H54 (cell line): Measurements from ENCODE around the gene ANKRD33.

Experiments
- DNase-seq: peaks from one replicate; pipeline ENCODE4 v3.0.0; 2011; ENCODE audit warnings: low spot score, mixed read lengths; ENCODE audit not compliant: insufficient read length
- FAIRE-seq: peaks from 3 replicates; lab custom pipeline; 2011; peaks lifted over from hg19 to GRCh38; lab: Jason Lieb, UNC
- POLR2A ChIP-seq: IDR thresholded peaks from 2 replicates; pipeline ENCODE4 v1.6.1; 2011; ENCODE audit warnings: low read depth, mild to moderate bottlenecking, low read length

Gene ANKRD33

GRCh38 chr12:51890511-51891171 is 2.7 kb downstream of the ANKRD33 start:
- TF ChIP-seq POLR2A = no peak
- DNase-seq (no peak), FAIRE-seq (no peak)

DNA sequence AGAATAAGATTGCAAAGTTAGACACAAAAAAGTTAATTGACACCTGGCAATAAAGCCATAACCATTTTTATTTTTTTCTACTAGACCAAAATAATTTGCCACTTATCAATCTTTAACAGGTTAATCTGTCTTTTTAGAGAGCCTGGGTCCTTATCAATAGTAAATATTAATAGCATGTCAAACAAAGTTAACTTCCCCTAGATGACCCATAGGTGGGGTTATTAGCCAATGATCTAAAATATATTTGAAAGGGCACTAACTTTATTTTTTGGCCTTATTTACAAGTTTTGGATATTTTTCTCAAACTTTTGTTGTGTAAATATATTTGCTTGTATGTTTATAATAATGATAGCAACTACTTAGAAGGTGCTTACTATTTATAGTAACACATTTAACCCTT is 3.9 kb downstream of the ANKRD33 start:
- FAIRE-seq (no peak), DNase-seq (no peak)
- TF ChIP-seq POLR2A = no peak

GRCh38 chr12:51893786-51894185 is 5.9 kb downstream of the ANKRD33 start:
- FAIRE-seq = no peak
- no peak for DNase-seq
- no peak for TF ChIP-seq POLR2A

DNA sequence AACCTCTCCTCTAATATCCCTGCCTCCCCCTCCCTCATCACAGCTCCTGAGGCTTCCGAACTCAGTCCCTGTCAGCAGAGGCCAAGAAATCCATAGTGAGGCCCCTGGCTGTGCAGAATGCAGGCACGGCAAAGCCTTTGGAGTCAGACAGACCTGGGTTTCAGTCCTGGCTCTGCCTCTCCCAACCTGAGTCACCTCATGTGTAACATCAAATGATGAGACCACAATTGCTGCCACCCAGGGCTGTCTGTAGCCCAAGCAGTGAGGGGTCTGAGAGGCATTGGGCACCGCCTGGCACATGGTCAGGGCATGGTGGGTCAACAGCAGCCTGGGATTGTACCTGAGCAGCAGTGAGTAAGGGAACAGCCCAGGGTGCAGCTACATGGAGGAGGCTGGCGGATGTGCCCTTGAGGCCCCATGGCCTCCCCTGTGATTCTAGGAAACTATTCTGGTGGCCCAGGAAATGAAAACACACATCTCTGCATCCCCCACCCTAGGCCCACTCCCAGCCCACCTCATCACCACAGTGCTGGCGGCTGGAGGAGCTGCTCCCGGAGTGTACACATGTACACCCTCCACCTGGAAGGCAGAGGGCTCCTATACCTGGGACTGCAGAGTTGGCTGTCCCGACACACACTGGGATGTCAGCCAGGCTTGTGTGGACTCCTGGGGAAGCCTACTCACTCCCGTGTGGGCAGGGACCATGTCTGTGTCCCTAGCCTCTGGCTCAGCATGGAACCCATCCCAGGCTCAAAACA is 7.7 kb downstream of the ANKRD33 start:
- DNase-seq (no peak), FAIRE-seq (no peak)
- no peak for TF ChIP-seq POLR2A

DNA sequence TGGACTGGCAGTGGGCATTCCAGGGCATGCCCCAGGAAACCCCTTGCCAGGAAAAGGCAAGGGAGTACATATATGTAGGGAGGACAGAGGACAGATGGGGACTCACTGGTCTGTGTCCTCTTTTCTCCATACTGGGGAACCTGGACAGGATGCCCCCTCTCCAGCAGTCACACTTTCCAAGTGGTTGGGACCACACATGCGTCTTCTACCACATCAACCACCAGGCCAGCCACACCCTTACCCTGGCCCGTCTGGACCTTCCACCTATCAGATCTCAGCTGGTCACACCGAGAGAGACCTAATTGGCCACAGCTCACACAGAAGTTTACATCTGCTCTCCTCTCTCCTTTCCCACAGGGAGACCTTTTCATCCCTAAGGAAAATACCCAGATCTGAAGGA is 8.3 kb downstream of the ANKRD33 start:
- FAIRE-seq = no peak

GRCh38 chr12:51897181-51897580 is 9.3 kb downstream of the ANKRD33 start:
- no peak for FAIRE-seq
- no peak for TF ChIP-seq POLR2A
- no peak for DNase-seq

More for the DNA sequence above, 8.3 kb downstream of the ANKRD33 start:
- TF ChIP-seq POLR2A = no peak
- no peak for DNase-seq

DNA sequence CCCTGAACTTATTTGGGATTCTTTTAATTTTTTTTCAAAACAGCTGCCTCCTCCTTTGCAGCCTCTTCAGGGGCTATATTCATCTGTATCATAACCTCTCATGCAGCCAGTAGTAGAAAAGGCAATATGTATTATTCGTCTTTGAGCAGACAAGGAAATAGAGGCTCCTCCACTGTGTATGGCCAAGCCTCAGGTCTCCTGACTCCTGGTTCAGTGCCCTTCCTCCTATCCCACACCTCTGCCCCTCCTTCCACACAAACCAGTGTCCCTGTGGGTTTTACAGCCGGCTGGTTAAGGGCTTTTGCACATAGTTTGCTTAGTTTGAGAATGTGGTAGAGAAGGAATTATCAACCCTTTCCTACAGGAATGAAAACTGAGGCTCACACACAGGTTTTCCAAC is 10.6 kb downstream of the ANKRD33 start:
- no peak for DNase-seq
- no peak for FAIRE-seq
- TF ChIP-seq POLR2A = no peak

- FAIRE-seq (no peak), DNase-seq (peak; percentile 40)
- no peak for TF ChIP-seq POLR2A
These were observed 11.0 kb downstream of the ANKRD33 start for GRCh38 chr12:51898937-51899336.

- DNase-seq (no peak), FAIRE-seq (no peak)
- no peak for TF ChIP-seq POLR2A
These were observed 12.5 kb downstream of the ANKRD33 start for GRCh38 chr12:51900323-51900889.

DNA sequence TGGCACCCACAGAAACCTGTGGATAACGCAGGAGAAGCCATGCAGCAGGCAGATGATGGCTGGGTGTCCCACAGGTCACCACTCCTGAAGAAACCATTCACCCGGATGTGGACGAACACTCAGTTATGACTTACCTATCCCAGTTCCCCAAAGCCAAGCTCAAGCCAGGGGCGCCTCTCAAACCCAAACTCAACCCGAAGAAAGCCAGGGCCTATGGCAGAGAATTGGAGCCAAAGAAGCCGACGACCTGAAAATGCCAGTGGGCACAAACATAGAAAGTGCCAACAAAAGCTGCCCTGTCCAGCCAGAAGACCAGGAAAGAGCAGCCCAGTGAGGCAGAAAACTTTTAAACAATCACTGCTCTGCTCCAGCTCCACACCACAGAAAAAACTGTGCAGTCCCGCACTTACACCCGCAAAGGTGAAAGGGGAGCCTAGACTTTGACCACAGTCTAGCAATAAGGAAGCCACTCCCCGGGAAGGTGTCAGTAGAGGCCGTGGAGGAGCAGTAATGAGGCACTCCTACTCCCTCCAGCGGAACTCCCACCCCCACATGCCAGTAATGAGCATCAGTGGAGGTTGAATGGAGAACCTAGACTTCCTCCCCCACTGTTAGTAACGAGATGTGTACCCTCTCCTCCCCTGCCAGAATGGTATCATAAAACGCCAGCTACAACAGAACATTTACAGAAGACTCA is 13.4 kb downstream of the ANKRD33 start:
- FAIRE-seq = no peak
- DNase-seq = no peak
- no peak for TF ChIP-seq POLR2A

GRCh38 chr12:51901881-51902280 is 14.0 kb downstream of the ANKRD33 start:
- no peak for TF ChIP-seq POLR2A
- DNase-seq (no peak), FAIRE-seq (no peak)

DNA sequence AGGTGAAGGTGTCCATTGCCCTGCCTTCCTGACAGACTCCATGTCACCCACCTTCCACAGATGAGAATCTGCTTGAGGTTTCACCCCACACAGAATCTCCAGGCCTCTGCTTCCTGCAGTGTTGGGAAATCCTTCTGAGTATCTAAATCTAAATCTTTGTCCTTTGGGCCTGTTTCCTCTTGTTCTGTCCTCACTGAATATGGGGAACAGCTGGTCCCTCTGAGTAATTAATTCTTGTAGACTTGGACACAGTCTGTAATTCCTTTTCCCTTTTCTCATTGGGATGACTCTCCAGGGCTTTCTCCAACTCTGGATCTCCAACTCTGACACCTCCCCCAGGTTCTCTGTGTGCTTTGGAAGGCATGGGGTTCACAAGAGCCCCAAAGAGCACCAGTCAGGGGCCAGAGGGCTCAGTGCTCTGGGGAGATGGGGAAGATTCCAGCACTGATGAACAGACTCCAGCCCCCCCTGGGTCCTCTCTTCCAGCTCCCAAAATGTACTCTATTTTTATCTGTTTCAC is 17.1 kb downstream of the ANKRD33 start:
- DNase-seq (no peak), FAIRE-seq (no peak)
- no peak for TF ChIP-seq POLR2A

DNA sequence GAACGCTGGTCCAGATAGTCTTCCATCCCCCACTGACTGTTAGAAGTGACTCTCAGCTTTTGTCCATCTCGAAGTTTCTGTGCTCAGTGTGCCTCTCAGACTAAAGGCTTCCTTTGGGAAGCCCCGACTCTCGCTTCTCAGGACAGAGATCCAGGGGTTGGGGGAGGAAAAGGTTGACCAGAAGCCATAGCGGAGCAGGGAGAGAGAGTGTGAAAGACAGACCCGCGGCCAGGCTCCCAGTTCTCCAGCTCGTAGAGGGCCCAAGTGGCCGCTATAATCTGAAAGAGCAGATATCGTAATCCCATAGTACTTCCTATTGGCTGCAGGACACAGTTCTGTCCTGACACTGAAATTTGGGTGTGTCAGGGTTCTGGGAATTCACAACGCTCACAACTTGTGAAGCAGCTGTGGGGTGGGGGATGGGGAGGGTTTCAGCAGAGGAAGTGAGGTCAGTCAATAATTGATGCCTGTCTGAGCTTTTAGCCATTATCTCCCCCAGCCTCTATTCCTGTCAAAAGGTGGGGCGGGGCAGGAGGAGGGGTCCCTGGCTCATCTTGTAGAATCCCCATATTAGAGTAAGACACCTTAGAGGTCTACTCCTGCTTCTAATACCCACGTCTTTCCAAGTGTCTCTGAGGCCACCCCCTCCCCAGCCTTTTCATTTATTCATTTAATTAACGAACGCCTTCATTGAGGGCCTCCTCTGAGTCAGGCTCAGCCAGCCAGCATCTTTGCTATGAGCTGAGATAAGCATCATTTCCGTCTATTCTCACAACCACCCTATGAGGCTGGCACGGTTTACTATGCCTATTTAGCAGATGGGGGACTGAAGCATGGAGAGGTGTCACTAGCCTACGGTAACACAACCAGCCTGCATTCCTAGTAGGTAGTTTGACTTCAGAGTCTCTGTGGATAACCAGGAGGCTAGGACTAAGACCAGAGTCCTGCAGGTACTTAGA is 17.8 kb downstream of the ANKRD33 start:
- no peak for DNase-seq
- no peak for TF ChIP-seq POLR2A
- FAIRE-seq = no peak
